Measurements from ENCODE around the gene NENF.

The NENF gene

GRCh38 chr1:212455401-212455800 is 22.7 kb downstream of the NENF start:
- TF ChIP-seq ZNF8 (CRISPR knock-in tag; IDR thresholded peaks at IDR 0.05) (no peak), PPARA (CRISPR knock-in tag; IDR thresholded peaks at IDR 0.05; ENCODE audit: borderline replicate concordance) (no peak), ARNTL (CRISPR knock-in tag; IDR thresholded peaks at IDR 0.05; ENCODE audit: borderline replicate concordance, low read depth) (no peak), TOX (CRISPR knock-in tag; IDR thresholded peaks at IDR 0.05; ENCODE audit: borderline replicate concordance) (no peak), ZFP3 (CRISPR knock-in tag; IDR thresholded peaks at IDR 0.05) (no peak), ZC3H10 (CRISPR knock-in tag; IDR thresholded peaks at IDR 0.05) (no peak)
- ATAC-seq = no peak

GRCh38 chr1:212455803-212456528 is 23.2 kb downstream of the NENF start:
- TF ChIP-seq PPARA (CRISPR knock-in tag; IDR thresholded peaks at IDR 0.05; ENCODE audit: borderline replicate concordance) = no peak
- TF ChIP-seq GLIS3 (CRISPR knock-in tag; IDR thresholded peaks at IDR 0.05) = no peak
- TF ChIP-seq PATZ1 (CRISPR knock-in tag; IDR thresholded peaks at IDR 0.05; ENCODE audit: borderline replicate concordance) = no peak
- TF ChIP-seq ARNTL (CRISPR knock-in tag; IDR thresholded peaks at IDR 0.05; ENCODE audit: borderline replicate concordance, low read depth) = no peak
- no peak for TF ChIP-seq ZNF70 (CRISPR knock-in tag; IDR thresholded peaks at IDR 0.05)
- no peak for TF ChIP-seq ZFP3 (CRISPR knock-in tag; IDR thresholded peaks at IDR 0.05)
- no peak for TF ChIP-seq TSHZ2 (CRISPR knock-in tag; IDR thresholded peaks at IDR 0.05)
- TF ChIP-seq ZNF565 (CRISPR knock-in tag; conservative IDR thresholded peaks at IDR 0.05; ENCODE audit: low read depth) = no peak
- ATAC-seq = peak; percentile 93

- ATAC-seq = no peak
Observed at GRCh38 chr1:212457740-212458338, 25.1 kb downstream of the NENF start.

GRCh38 chr1:212458817-212459216 is 26.1 kb downstream of the NENF start:
- ATAC-seq = no peak
- TF ChIP-seq PPARA (CRISPR knock-in tag; IDR thresholded peaks at IDR 0.05; ENCODE audit: borderline replicate concordance) (no peak), ZFP3 (CRISPR knock-in tag; IDR thresholded peaks at IDR 0.05) (no peak), CSDC2 (CRISPR knock-in tag; IDR thresholded peaks at IDR 0.05) (no peak), BACH2 (CRISPR knock-in tag; IDR thresholded peaks at IDR 0.05; ENCODE audit: borderline replicate concordance) (no peak), ISL1 (CRISPR knock-in tag; IDR thresholded peaks at IDR 0.05) (no peak), CREB5 (CRISPR knock-in tag; IDR thresholded peaks at IDR 0.05; ENCODE audit: low read depth) (no peak), ESRRG (CRISPR knock-in tag; IDR thresholded peaks at IDR 0.05) (no peak), POU6F1 (CRISPR knock-in tag; IDR thresholded peaks at IDR 0.05; ENCODE audit: borderline replicate concordance, low read depth) (no peak), RARB (CRISPR knock-in tag; IDR thresholded peaks at IDR 0.05) (no peak), TOX (CRISPR knock-in tag; IDR thresholded peaks at IDR 0.05; ENCODE audit: borderline replicate concordance) (no peak), ZNF70 (CRISPR knock-in tag; IDR thresholded peaks at IDR 0.05) (no peak), CSRNP3 (CRISPR knock-in tag; IDR thresholded peaks at IDR 0.05) (no peak), GLIS3 (CRISPR knock-in tag; IDR thresholded peaks at IDR 0.05) (no peak), PATZ1 (CRISPR knock-in tag; IDR thresholded peaks at IDR 0.05; ENCODE audit: borderline replicate concordance) (no peak)

More at GRCh38 chr1:212457740-212458338, 25.1 kb downstream of the NENF start:
- TF ChIP-seq CREB5 (CRISPR knock-in tag; IDR thresholded peaks at IDR 0.05; ENCODE audit: low read depth) (no peak), ZFP30 (CRISPR knock-in tag; IDR thresholded peaks at IDR 0.05) (no peak), OSR1 (CRISPR knock-in tag; IDR thresholded peaks at IDR 0.05) (no peak), GLIS3 (CRISPR knock-in tag; IDR thresholded peaks at IDR 0.05) (no peak)
